Spleen (tissue), 13 donors: ENCODE measurements around the gene TMIE. TPM values are rescaled to one million over a fixed set of nuclear protein-coding genes. Genes with fewer than 3 reads are reported as not detected.
A peak's percentile ranks its signal among the peaks of the same experiment; 100 is the strongest.

Experiments used
- DNase-seq: peaks from one replicate; pipeline ENCODE4 v3.0.0-alpha.2; 2020
- H3K27ac ChIP-seq, 8 donors: fragments of 200-600 bp; sonication (generic) in 7 of 8; 1 replicate in 4 of 8; 2 replicates in 4 of 8; pipeline versions ENCODE4 v1.5.0 to v1.8.0; 2016 to 2021; ENCODE audit warnings: inconsistent platforms in 4 of 8, mild to moderate bottlenecking in 4 of 8, moderate library complexity in 1 of 8
- H3K27me3 ChIP-seq, 7 donors: fragments of 200-600 bp; sonication (generic) in 6 of 7; replicated peaks in 1 of 7; 1 replicate in 4 of 7; 2 replicates in 3 of 7; pipeline versions ENCODE4 v1.5.0 to v1.8.0; 2016 to 2021; ENCODE audit warnings: inconsistent platforms in 3 of 7, mild to moderate bottlenecking in 1 of 7
- H3K36me3 ChIP-seq, 6 donors: fragments of 200-600 bp; sonication (generic) in 5 of 6; 1 replicate in 4 of 6; 2 replicates in 2 of 6; pipeline versions ENCODE4 v1.5.0 to v1.8.0; 2016 to 2021; ENCODE audit warnings: inconsistent platforms in 2 of 6
- H3K4me1 ChIP-seq, 6 donors: fragments of 200-600 bp; sonication (generic) in 5 of 6; 1 replicate in 3 of 6; 2 replicates in 3 of 6; pipeline versions ENCODE4 v1.5.0 to v1.8.0; 2016 to 2021; ENCODE audit warnings: inconsistent platforms in 3 of 6
- H3K4me3 ChIP-seq, 8 donors: fragments of 200-600 bp; sonication (generic) in 7 of 8; 1 replicate in 4 of 8; 2 replicates in 4 of 8; pipeline versions ENCODE4 v1.5.0 to v1.8.0; 2016 to 2021; ENCODE audit warnings: inconsistent platforms in 4 of 8, mild to moderate bottlenecking in 4 of 8, moderate library complexity in 2 of 8
- H3K9me3 ChIP-seq, 8 donors: fragments of 200-600 bp; sonication (generic) in 7 of 8; 1 replicate in 4 of 8; 2 replicates in 4 of 8; pipeline versions ENCODE4 v1.5.0 to v1.8.0; 2016 to 2021; ENCODE audit warnings: inconsistent platforms in 4 of 8
- CTCF ChIP-seq, 11 experiments: fragments of 200-600 bp in 7 of 11; fragments of 450-650 bp in 4 of 11; sonication (generic) in 4 of 11; IDR thresholded peaks in 8 of 11; conservative IDR thresholded peaks in 3 of 11; 1 replicate in 7 of 11; 2 replicates in 4 of 11; pipeline versions ENCODE4 v1.4.0 to v1.8.0; 2016 to 2021; ENCODE audit warnings: antibody characterized with exemption in 11 of 11, inconsistent platforms in 4 of 11, mild to moderate bottlenecking in 1 of 11
- POLR2A ChIP-seq, 3 donors: fragments of 450-650 bp; IDR thresholded peaks; one replicate each; pipeline ENCODE4 v1.5.1; 2017; ENCODE audit warnings: antibody characterized with exemption in 3 of 3, mild to moderate bottlenecking in 1 of 3
- POLR2AphosphoS5 ChIP-seq, 3 donors: sonication (generic); formaldehyde crosslinking; IDR thresholded peaks; one replicate each; pipeline ENCODE4 v1.5.1; 2017; ENCODE audit warnings: antibody characterized with exemption in 3 of 3
- WGBS, 5 donors: extraction: QIAGEN DNeasy Blood & Tissue Kit in 3 of 5; methylation state at CpG; one replicate each; pipeline versions ENCODE4 v1.1.5 to v1.1.7; 2013 to 2018; 5-methylcytosine and 5-hydroxymethylcytosine counted together
- intact Hi-C: fragments of 100-400 bp; cut with DNase I; formaldehyde crosslinking; loops from one replicate; pipeline ENCODE4 v1.15.0; 2023; ENCODE audit warnings: low total_unique reads
- long read RNA-seq, 2 donors: transcript quantifications; one replicate each; lab custom pipeline, GENCODE V29; 2026
- polyA plus RNA-seq, 3 donors: library from polyadenylated mRNA; stranded (reverse); fragments of 200-250 nt; gene quantifications; one replicate each; pipeline ENCODE4 v1.2.1, GENCODE V29; 2013
- total RNA-seq, 7 donors: library from RNA; depleted of rRNA in 3 of 7; stranded (reverse); fragments of >200 nt in 3 of 7; fragmentation: NEBNext Ultra II Directional in 4 of 7; extraction: Animal tissue kit (Norgen Biotek cat#: 25700) in 4 of 7; gene quantifications; one replicate each; pipeline versions ENCODE4 v1.1.0 to v1.2.1, GENCODE V29; 2016 to 2021
- donor health status: healthy with polysubstance abuse.
- donor health status: DM: no; HTN: no; CAD: no; lungs with moderate emphysema.
- donor health status: DM: no; HTN: no; CAD: no.
- donor health status: Bipolar disorder and iron deficiency.
- donor health status: healthy.
- donor health status: DM: no; HTN: no; CAD: no.
- donor health status: DM: yes; HTN: yes; CAD: no.

The TMIE gene
- 1 to 10 TPM in 2 of 7 donors, under 1 TPM in 3, not detected in 2; 0.23 to 1.6 (median 0.74) TPM for total RNA-seq
- under 1 TPM; 0.48 to 0.77 (median 0.61) TPM for polyA plus RNA-seq
- long read RNA-seq, donor 1: 0 reads
- long read RNA-seq, donor 2: 0 reads

- H3K4me3 ChIP-seq: peak within 1 kb of the TSS in 3 of 8 donors; percentile 16 to 56 (median 30)
- 10 to 18% (median 13%) methylated on average over 13 to 50 of the region's 51 CpGs for WGBS, 5 donors
These were observed at the start of gene TMIE for GRCh38 chr3:46701181-46701939. Gene TMIE (plus strand): TSS chr3:46701392. CDS start chr3:46701488, 96 bp downstream.

GRCh38 chr3:46655271-46655670 is 45.9 kb upstream of the TMIE start:
- DNase-seq: no peak
- Histone ChIP-seq H3K27me3 (no peaks in the 10 kb centered on the region), H3K4me3 (no peak overlapping the region), H3K27ac (no peak overlapping the region), H3K36me3 (no peaks in the 10 kb centered on the region), H3K9me3 (peaks cover 0 to 12% (median 8%) of the 10 kb centered on the region in 8 donors), H3K4me1 (no peaks in the 10 kb centered on the region)
- WGBS, 5 donors: 81 to 93% (median 85%) methylated on average over 6 of the region's 6 CpGs
- intact Hi-C loops: no loop called here
- no peak for TF ChIP-seq POLR2AphosphoS5 (IDR thresholded peaks at IDR 0.05)
- no peak for TF ChIP-seq POLR2A (IDR thresholded peaks at IDR 0.05)
- TF ChIP-seq CTCF (IDR thresholded peaks at IDR 0.05 in 8 of 11, conservative IDR thresholded peaks at IDR 0.05 in 3 of 11): no peak

More at GRCh38 chr3:46701181-46701939, at the start of gene TMIE:
- intact Hi-C loops: no loop called here
- H3K27me3 ChIP-seq: peaks cover 0 to 27% (median 12%) of the 10 kb centered on the region in 7 donors
- H3K9me3 ChIP-seq: no peaks in the 10 kb centered on the region
- peak in 1 of 11 experiments; percentile 13 for TF ChIP-seq CTCF (IDR thresholded peaks at IDR 0.05 in 8 of 11, conservative IDR thresholded peaks at IDR 0.05 in 3 of 11)
- no peak for TF ChIP-seq POLR2AphosphoS5 (IDR thresholded peaks at IDR 0.05)
- DNase-seq: no peak
- H3K27ac ChIP-seq: peak within 1 kb of the TSS in 2 of 8 donors; percentile 9 to 32
- H3K36me3 ChIP-seq: no peaks in the 10 kb centered on the region
- H3K4me1 ChIP-seq: peaks cover 15 to 55% (median 35%) of the 10 kb centered on the region in 6 donors

GRCh38 chr3:46656778-46657556 is 44.2 kb upstream of the TMIE start:
- H3K27ac ChIP-seq: no peak overlapping the region
- TF ChIP-seq POLR2A (IDR thresholded peaks at IDR 0.05) (no peak), POLR2AphosphoS5 (IDR thresholded peaks at IDR 0.05) (no peak), CTCF (IDR thresholded peaks at IDR 0.05 in 8 of 11, conservative IDR thresholded peaks at IDR 0.05 in 3 of 11) (no peak)
- no peak for DNase-seq
- no peaks in the 10 kb centered on the region for H3K36me3 ChIP-seq
- intact Hi-C loops: no loop called here
- no peak overlapping the region for H3K4me3 ChIP-seq
- peaks cover 0 to 3% (median 0%) of the 10 kb centered on the region in 7 donors for H3K27me3 ChIP-seq
- WGBS, 5 donors: 92 to 97% (median 92%) methylated on average over 9 of the region's 9 CpGs
- H3K4me1 ChIP-seq: peaks cover 0 to 5% (median 0%) of the 10 kb centered on the region in 6 donors
- peaks cover 0 to 6% (median 2%) of the 10 kb centered on the region in 8 donors for H3K9me3 ChIP-seq
